Right hindlimb (tissue), 1 donor: ENCODE measurements around the gene SAMD10.
"Not testable (repeated sequence)": the region's sequence is repeated elsewhere in the genome, so short reads cannot be mapped to it uniquely, and the experiment has no call there.

ENCODE experiments used
- DNase-seq: peaks from one replicate; pipeline ENCODE4 v3.0.0-alpha.2; 2018

Gene SAMD10

GRCh38 chr20:63979557-63980316 lies at the start of gene SAMD10:
Gene SAMD10, minus strand, starts transcription at chr20:63979642. Its CDS starts 175 bp downstream, at chr20:63979467.
- peak; percentile 88 for DNase-seq

GRCh38 chr20:64027981-64028685 lies 48.7 kb upstream of the SAMD10 start:
- no peak for DNase-seq

GRCh38 chr20:64025826-64026412 lies 46.5 kb upstream of the SAMD10 start:
- DNase-seq: no peak

- no peak for DNase-seq
Observed at GRCh38 chr20:64025101-64025825, 45.8 kb upstream of the SAMD10 start.

- no peak for DNase-seq
Observed at GRCh38 chr20:64024141-64024990, 44.9 kb upstream of the SAMD10 start.

- no peak for DNase-seq
Observed at GRCh38 chr20:64023361-64024140, 44.1 kb upstream of the SAMD10 start.

- no peak for DNase-seq
Observed at GRCh38 chr20:64022671-64023360, 43.4 kb upstream of the SAMD10 start.

GRCh38 chr20:64021124-64021975 lies 41.9 kb upstream of the SAMD10 start:
- no peak for DNase-seq

- no peak for DNase-seq
Observed at GRCh38 chr20:64015635-64016034, 36.2 kb upstream of the SAMD10 start.

GRCh38 chr20:64012385-64013154 lies 33.1 kb upstream of the SAMD10 start:
- DNase-seq: not testable (repeated sequence)

GRCh38 chr20:64011366-64011779 lies 31.9 kb upstream of the SAMD10 start:
- DNase-seq: no peak

GRCh38 chr20:64010711-64011237 lies 31.3 kb upstream of the SAMD10 start:
- DNase-seq: no peak

- no peak for DNase-seq
Observed at GRCh38 chr20:64009811-64010387, 30.5 kb upstream of the SAMD10 start.

- DNase-seq: no peak
Observed at GRCh38 chr20:64006902-64007301, 27.5 kb upstream of the SAMD10 start.

GRCh38 chr20:64006490-64006889 lies 27.0 kb upstream of the SAMD10 start:
- no peak for DNase-seq

GRCh38 chr20:64005394-64005793 lies 26.0 kb upstream of the SAMD10 start:
- DNase-seq: no peak

- DNase-seq: no peak
Observed at GRCh38 chr20:64003960-64004725, 24.7 kb upstream of the SAMD10 start.
